HCT116 (cell line): ENCODE results near the gene PLAC9. TPM values are rescaled to one million over a fixed set of nuclear protein-coding genes. Genes with fewer than 3 reads are reported as not detected.

Experiments used
- ATAC-seq: fragments of 200-7000 bp; cut with Tn5 transposase; 2 replicates; pipeline ENCODE4 v1.9.1; 2020; ENCODE audit warnings: mild to moderate bottlenecking, moderate library complexity
- BruUV-seq: library from RNA; stranded (reverse); fragments of 400-500 nt; replicated peaks from 2 replicates; lab custom pipeline; 2021; lab: Mats Ljungman, UMichigan
- CTCF ChIA-PET: fragments of 300-600 bp; sonication (Branson Sonifier 250); formaldehyde crosslinking; loops from one replicate; lab custom pipeline; 2021; ENCODE audit warnings: antibody characterized with exemption; lab: Charles Lee
- POLR2A ChIA-PET: fragments of 300-600, 350-600 bp; sonication (Branson Sonifier 250); formaldehyde crosslinking; loops from one replicate; lab custom pipeline; 2021; ENCODE audit warnings: antibody characterized with exemption; lab: Charles Lee
- RAD21 ChIA-PET, 2 experiments: fragments of 300-600 bp; sonication (Branson Sonifier 250); formaldehyde crosslinking; loops; one replicate each; lab custom pipeline; 2023; ENCODE audit warnings: low total read pairs in 2 of 2; ENCODE audit not compliant: uncharacterized antibody in 2 of 2, unreplicated experiment in 2 of 2, low non-redundant PET in 1 of 2; lab: Charles Lee
- DNase-seq: peaks from one replicate; pipeline ENCODE4 v3.0.0-alpha.2; 2010; ENCODE audit warnings: low read depth, low spot score
- H2AFZ ChIP-seq: fragments of 200-600 bp; shearing (Covaris generic), sonication (generic); 2 replicates; pipeline ENCODE4 v1.6.1; 2017; ENCODE audit warnings: low read depth, mixed run types, mixed read lengths, antibody characterized with exemption, low read length; ENCODE audit not compliant: poor library complexity, severe bottlenecking
- H3K27ac ChIP-seq: 2 replicates; pipeline ENCODE4 v1.5.1; 2012; ENCODE audit warnings: low read depth, low read length
- H3K27me3 ChIP-seq: fragments of 200-600 bp; sonication (generic); 2 replicates; pipeline ENCODE4 v1.6.1; 2016; ENCODE audit warnings: mixed run types, low read length, mixed read lengths; ENCODE audit not compliant: insufficient read depth
- H3K36me3 ChIP-seq, 2 experiments: fragments of 200-500 bp in 1 of 2; fragments of 200-600 bp in 1 of 2; sonication (Bioruptor generic) in 1 of 2; sonication (generic) in 1 of 2; 2 replicates each; pipeline versions ENCODE4 v1.5.1 to v1.6.1; 2014 to 2016; ENCODE audit warnings: low read length in 2 of 2, inconsistent platforms in 1 of 2, mixed read lengths in 1 of 2, mixed run types in 1 of 2; ENCODE audit not compliant: insufficient read depth in 2 of 2, control insufficient read depth in 1 of 2
- H3K4me1 ChIP-seq, 2 experiments: fragments of 200-600 bp in 1 of 2; sonication (generic) in 1 of 2; 2 replicates each; pipeline versions ENCODE4 v1.5.1 to v1.6.1; 2012 to 2017; ENCODE audit warnings: low read length in 2 of 2, inconsistent platforms in 1 of 2, mild to moderate bottlenecking in 1 of 2, mixed read lengths in 1 of 2, mixed run types in 1 of 2, moderate library complexity in 1 of 2; ENCODE audit not compliant: insufficient read depth in 2 of 2, control insufficient read depth in 1 of 2
- H3K4me2 ChIP-seq: fragments of 200-600 bp; sonication (generic); 2 replicates; pipeline ENCODE4 v1.6.1; 2017; ENCODE audit warnings: mixed run types, low read length, mixed read lengths
- H3K4me3 ChIP-seq, 2 experiments: fragments of 200-600 bp in 1 of 2; sonication (generic) in 1 of 2; replicated peaks in 1 of 2; 2 replicates each; pipeline ENCODE4 v1.5.1; 2011 to 2016; ENCODE audit warnings: low read length in 2 of 2, control low read depth in 1 of 2, low read depth in 1 of 2, mild to moderate bottlenecking in 1 of 2, mixed read lengths in 1 of 2, mixed run types in 1 of 2
- H3K79me2 ChIP-seq: fragments of 200-600 bp; sonication (generic); 2 replicates; pipeline ENCODE4 v1.6.1; 2017; ENCODE audit warnings: mild to moderate bottlenecking, mixed run types, low read length, moderate library complexity, mixed read lengths; ENCODE audit not compliant: insufficient read depth
- H3K9ac ChIP-seq: fragments of 200-600 bp; sonication (generic); 2 replicates; pipeline ENCODE4 v1.6.1; 2016; ENCODE audit warnings: low read length, mixed read lengths
- H3K9me2 ChIP-seq: fragments of 200-600 bp; sonication (generic), shearing (Covaris generic); 2 replicates; pipeline ENCODE4 v1.6.1; 2017; ENCODE audit warnings: mixed run types, mild to moderate bottlenecking, moderate library complexity; ENCODE audit not compliant: insufficient read depth
- H3K9me3 ChIP-seq, 2 experiments: fragments of 200-500 bp in 1 of 2; fragments of 200-600 bp in 1 of 2; sonication (Bioruptor generic) in 1 of 2; sonication (generic) in 1 of 2; 2 replicates each; pipeline ENCODE4 v1.6.1; 2014 to 2017; ENCODE audit warnings: low read length in 2 of 2, mixed read lengths in 2 of 2, inconsistent platforms in 1 of 2, low read depth in 1 of 2, mild to moderate bottlenecking in 1 of 2, mixed run types in 1 of 2, moderate library complexity in 1 of 2; ENCODE audit not compliant: control insufficient read depth in 1 of 2, insufficient read depth in 1 of 2
- H4K20me1 ChIP-seq: fragments of 200-600 bp; sonication (generic), shearing (Covaris generic); 2 replicates; pipeline ENCODE4 v1.6.1; 2017; ENCODE audit warnings: mixed run types, mild to moderate bottlenecking, moderate library complexity; ENCODE audit not compliant: insufficient read depth
- CEBPB ChIP-seq: IDR thresholded peaks from 2 replicates; pipeline ENCODE4 v1.6.1; 2012; ENCODE audit warnings: low read depth
- ELF1 ChIP-seq: IDR thresholded peaks from 2 replicates; pipeline ENCODE4 v1.6.1; 2012; ENCODE audit warnings: low read depth, borderline replicate concordance
- EZH2 ChIP-seq: fragments of 200-600 bp; sonication (generic); IDR thresholded peaks from 2 replicates; pipeline ENCODE4 v1.6.1; 2017; ENCODE audit warnings: antibody characterized with exemption, mixed run types
- EZH2phosphoT487 ChIP-seq: fragments of 200-600 bp; IDR thresholded peaks from 2 replicates; pipeline ENCODE4 v1.6.1; 2018; ENCODE audit warnings: antibody characterized with exemption, borderline replicate concordance
- FOSL1 ChIP-seq: IDR thresholded peaks from 2 replicates; pipeline ENCODE4 v1.6.1; 2012; ENCODE audit warnings: low read depth
- JUND ChIP-seq: IDR thresholded peaks from 2 replicates; pipeline ENCODE4 v1.6.1; 2012
- POLR2AphosphoS5 ChIP-seq: IDR thresholded peaks from 2 replicates; pipeline ENCODE4 v1.6.1; 2011; ENCODE audit warnings: mild to moderate bottlenecking, low read depth, low read length, moderate library complexity
- SIN3A ChIP-seq: IDR thresholded peaks from 2 replicates; pipeline ENCODE4 v1.6.1; 2012; ENCODE audit warnings: low read depth
- SP1 ChIP-seq: IDR thresholded peaks from 2 replicates; pipeline ENCODE4 v1.6.1; 2012; ENCODE audit warnings: low read depth
- SRF ChIP-seq: IDR thresholded peaks from 2 replicates; pipeline ENCODE4 v1.6.1; 2012; ENCODE audit warnings: low read depth
- TCF7L2 ChIP-seq: IDR thresholded peaks from 2 replicates; pipeline ENCODE4 v1.7.0; 2011; ENCODE audit warnings: borderline replicate concordance, inconsistent platforms; ENCODE audit not compliant: insufficient read depth, insufficient read length; ENCODE audit errors: extremely low read depth
- YY1 ChIP-seq: IDR thresholded peaks from 2 replicates; pipeline ENCODE4 v1.6.1; 2011; ENCODE audit warnings: low read length, low read depth, moderate library complexity, mild to moderate bottlenecking; ENCODE audit not compliant: insufficient replicate concordance; ENCODE audit errors: extremely low read depth
- ZFX ChIP-seq: fragments of 450-650 bp; IDR thresholded peaks from 2 replicates; pipeline ENCODE4 v1.6.1; 2017
- ZNF274 ChIP-seq: fragments of 200-500 bp; sonication (Bioruptor generic); IDR thresholded peaks from 2 replicates; pipeline ENCODE4 v1.6.1; 2014; ENCODE audit warnings: mild to moderate bottlenecking, low read depth, low read length, inconsistent platforms
- intact Hi-C: fragments of 100-400 bp; cut with micrococcal nuclease; formaldehyde crosslinking; loops from 2 replicates; pipeline ENCODE4 v1.10.0; 2022
- total RNA-seq: library from RNA; stranded (reverse); gene quantifications from one replicate; pipeline ENCODE4 v1.2.1, GENCODE V29; 2021; ENCODE audit not compliant: unreplicated experiment
- TF ChIP-seq, protein P1 (sequence below): IDR thresholded peaks from 2 replicates; pipeline ENCODE4 v1.6.1; 2012; ENCODE audit warnings: low read depth
- TF ChIP-seq, protein P2 (sequence below): IDR thresholded peaks from 2 replicates; pipeline ENCODE4 v1.6.1; 2011; ENCODE audit warnings: mild to moderate bottlenecking, low read length, moderate library complexity; ENCODE audit not compliant: insufficient replicate concordance; ENCODE audit errors: extremely low read depth
- TF ChIP-seq, protein P3 (sequence below), 3 experiments: fragments of 200-600 bp in 1 of 3; sonication (generic) in 1 of 3; IDR thresholded peaks in 2 of 3; conservative IDR thresholded peaks in 1 of 3; 2 replicates each; pipeline ENCODE4 v1.5.1; 2012 to 2017; ENCODE audit warnings: low read depth in 2 of 3, low read length in 2 of 3, antibody characterized with exemption in 1 of 3, borderline replicate concordance in 1 of 3, control low read depth in 1 of 3, mild to moderate bottlenecking in 1 of 3, mixed read lengths in 1 of 3, mixed run types in 1 of 3, moderate library complexity in 1 of 3; ENCODE audit not compliant: insufficient read depth in 1 of 3

Gene PLAC9
- total RNA-seq, 1 experiment from 2014 or later: not detected

DNA sequence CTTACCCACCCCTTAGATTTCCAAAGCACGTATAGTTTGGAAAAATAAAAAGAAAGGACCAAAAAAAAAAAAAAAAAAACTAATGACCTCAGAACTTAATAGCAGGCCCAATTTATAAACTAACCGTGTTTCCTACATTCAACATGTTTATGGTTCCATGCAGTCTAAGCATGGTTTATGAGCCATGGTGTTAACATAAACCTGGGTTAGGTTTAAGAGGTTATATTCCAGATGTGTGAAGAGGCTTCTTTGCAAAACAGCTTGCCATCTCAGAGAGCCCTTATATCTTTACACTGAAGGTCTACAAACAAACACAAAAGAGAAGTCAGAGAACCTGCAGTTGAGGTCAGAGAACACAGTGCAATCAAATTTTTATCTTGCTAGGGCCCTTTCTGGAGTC is 38.3 kb upstream of the PLAC9 start:
- H3K27me3 ChIP-seq: no peaks in the 10 kb centered on the region

More for the DNA sequence above, 38.3 kb upstream of the PLAC9 start:
- POLR2A ChIA-PET: no interaction called here
- Histone ChIP-seq H3K4me2 (no peak overlapping the region), H3K4me3 (no peak overlapping the region), H3K36me3 (no peaks in the 10 kb centered on the region), H3K27ac (no peak overlapping the region), H3K4me1 (no peaks in the 10 kb centered on the region), H2AFZ (no peak overlapping the region), H3K9me2 (no peaks in the 10 kb centered on the region), H3K9me3 (no peaks in the 10 kb centered on the region), H3K79me2 (no peaks in the 10 kb centered on the region), H4K20me1 (no peaks in the 10 kb centered on the region), H3K9ac (no peak overlapping the region)
- CTCF ChIA-PET: no interaction called here
- intact Hi-C loops: no loop called here
- TF ChIP-seq POLR2AphosphoS5: no peak
- no peak for TF ChIP-seq SRF
- no peak for TF ChIP-seq TCF7L2
- TF ChIP-seq, protein P1, sequence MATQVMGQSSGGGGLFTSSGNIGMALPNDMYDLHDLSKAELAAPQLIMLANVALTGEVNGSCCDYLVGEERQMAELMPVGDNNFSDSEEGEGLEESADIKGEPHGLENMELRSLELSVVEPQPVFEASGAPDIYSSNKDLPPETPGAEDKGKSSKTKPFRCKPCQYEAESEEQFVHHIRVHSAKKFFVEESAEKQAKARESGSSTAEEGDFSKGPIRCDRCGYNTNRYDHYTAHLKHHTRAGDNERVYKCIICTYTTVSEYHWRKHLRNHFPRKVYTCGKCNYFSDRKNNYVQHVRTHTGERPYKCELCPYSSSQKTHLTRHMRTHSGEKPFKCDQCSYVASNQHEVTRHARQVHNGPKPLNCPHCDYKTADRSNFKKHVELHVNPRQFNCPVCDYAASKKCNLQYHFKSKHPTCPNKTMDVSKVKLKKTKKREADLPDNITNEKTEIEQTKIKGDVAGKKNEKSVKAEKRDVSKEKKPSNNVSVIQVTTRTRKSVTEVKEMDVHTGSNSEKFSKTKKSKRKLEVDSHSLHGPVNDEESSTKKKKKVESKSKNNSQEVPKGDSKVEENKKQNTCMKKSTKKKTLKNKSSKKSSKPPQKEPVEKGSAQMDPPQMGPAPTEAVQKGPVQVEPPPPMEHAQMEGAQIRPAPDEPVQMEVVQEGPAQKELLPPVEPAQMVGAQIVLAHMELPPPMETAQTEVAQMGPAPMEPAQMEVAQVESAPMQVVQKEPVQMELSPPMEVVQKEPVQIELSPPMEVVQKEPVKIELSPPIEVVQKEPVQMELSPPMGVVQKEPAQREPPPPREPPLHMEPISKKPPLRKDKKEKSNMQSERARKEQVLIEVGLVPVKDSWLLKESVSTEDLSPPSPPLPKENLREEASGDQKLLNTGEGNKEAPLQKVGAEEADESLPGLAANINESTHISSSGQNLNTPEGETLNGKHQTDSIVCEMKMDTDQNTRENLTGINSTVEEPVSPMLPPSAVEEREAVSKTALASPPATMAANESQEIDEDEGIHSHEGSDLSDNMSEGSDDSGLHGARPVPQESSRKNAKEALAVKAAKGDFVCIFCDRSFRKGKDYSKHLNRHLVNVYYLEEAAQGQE: no peak
- no peak for TF ChIP-seq ZNF274
- TF ChIP-seq CEBPB: no peak
- TF ChIP-seq SIN3A: no peak
- no peak for TF ChIP-seq FOSL1
- TF ChIP-seq, protein P2, sequence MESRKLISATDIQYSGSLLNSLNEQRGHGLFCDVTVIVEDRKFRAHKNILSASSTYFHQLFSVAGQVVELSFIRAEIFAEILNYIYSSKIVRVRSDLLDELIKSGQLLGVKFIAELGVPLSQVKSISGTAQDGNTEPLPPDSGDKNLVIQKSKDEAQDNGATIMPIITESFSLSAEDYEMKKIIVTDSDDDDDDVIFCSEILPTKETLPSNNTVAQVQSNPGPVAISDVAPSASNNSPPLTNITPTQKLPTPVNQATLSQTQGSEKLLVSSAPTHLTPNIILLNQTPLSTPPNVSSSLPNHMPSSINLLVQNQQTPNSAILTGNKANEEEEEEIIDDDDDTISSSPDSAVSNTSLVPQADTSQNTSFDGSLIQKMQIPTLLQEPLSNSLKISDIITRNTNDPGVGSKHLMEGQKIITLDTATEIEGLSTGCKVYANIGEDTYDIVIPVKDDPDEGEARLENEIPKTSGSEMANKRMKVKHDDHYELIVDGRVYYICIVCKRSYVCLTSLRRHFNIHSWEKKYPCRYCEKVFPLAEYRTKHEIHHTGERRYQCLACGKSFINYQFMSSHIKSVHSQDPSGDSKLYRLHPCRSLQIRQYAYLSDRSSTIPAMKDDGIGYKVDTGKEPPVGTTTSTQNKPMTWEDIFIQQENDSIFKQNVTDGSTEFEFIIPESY: no peak
- no peak for TF ChIP-seq EZH2phosphoT487
- TF ChIP-seq EZH2: no peak
- no peak for TF ChIP-seq SP1
- no peak for TF ChIP-seq JUND
- no peak for TF ChIP-seq ELF1
- no peak for TF ChIP-seq ZFX
- no peak for TF ChIP-seq YY1
- TF ChIP-seq, protein P3, sequence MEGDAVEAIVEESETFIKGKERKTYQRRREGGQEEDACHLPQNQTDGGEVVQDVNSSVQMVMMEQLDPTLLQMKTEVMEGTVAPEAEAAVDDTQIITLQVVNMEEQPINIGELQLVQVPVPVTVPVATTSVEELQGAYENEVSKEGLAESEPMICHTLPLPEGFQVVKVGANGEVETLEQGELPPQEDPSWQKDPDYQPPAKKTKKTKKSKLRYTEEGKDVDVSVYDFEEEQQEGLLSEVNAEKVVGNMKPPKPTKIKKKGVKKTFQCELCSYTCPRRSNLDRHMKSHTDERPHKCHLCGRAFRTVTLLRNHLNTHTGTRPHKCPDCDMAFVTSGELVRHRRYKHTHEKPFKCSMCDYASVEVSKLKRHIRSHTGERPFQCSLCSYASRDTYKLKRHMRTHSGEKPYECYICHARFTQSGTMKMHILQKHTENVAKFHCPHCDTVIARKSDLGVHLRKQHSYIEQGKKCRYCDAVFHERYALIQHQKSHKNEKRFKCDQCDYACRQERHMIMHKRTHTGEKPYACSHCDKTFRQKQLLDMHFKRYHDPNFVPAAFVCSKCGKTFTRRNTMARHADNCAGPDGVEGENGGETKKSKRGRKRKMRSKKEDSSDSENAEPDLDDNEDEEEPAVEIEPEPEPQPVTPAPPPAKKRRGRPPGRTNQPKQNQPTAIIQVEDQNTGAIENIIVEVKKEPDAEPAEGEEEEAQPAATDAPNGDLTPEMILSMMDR (IDR thresholded peaks at IDR 0.05 in 2 of 3, conservative IDR thresholded peaks at IDR 0.05 in 1 of 3; ENCODE audit: borderline replicate concordance in 1 of 3, insufficient read depth in 1 of 3, low read depth in 2 of 3, low read length in 2 of 3): no peak
- ATAC-seq: no peak
- no TSS peak for BruUV-seq
- RAD21 ChIA-PET: no interaction called here
- DNase-seq: no peak
